D341Med (cell line): Measurements from ENCODE around the gene XYLT1.

Experiments used
- DNase-seq: peaks from one replicate; pipeline ENCODE4 v3.0.0; 2012; ENCODE audit warnings: low spot score

The XYLT1 gene

GRCh38 chr16:17144431-17144830 lies 326.3 kb downstream of the XYLT1 start:
- no peak for DNase-seq

GRCh38 chr16:17143546-17144419 lies 327.0 kb downstream of the XYLT1 start:
- no peak for DNase-seq

GRCh38 chr16:17138801-17139200 lies 332.0 kb downstream of the XYLT1 start:
- DNase-seq: no peak

GRCh38 chr16:17135439-17135838 lies 335.3 kb downstream of the XYLT1 start:
- no peak for DNase-seq

GRCh38 chr16:17134586-17134985 lies 336.2 kb downstream of the XYLT1 start:
- DNase-seq: no peak

- DNase-seq: no peak
Observed at GRCh38 chr16:17133851-17134250, 336.9 kb downstream of the XYLT1 start.

GRCh38 chr16:17131351-17131750 lies 339.4 kb downstream of the XYLT1 start:
- no peak for DNase-seq

GRCh38 chr16:17130733-17131132 lies 340.0 kb downstream of the XYLT1 start:
- DNase-seq: no peak

GRCh38 chr16:17129971-17130370 lies 340.8 kb downstream of the XYLT1 start:
- no peak for DNase-seq

- DNase-seq: no peak
Observed at GRCh38 chr16:17128791-17129190, 342.0 kb downstream of the XYLT1 start.

- no peak for DNase-seq
Observed at GRCh38 chr16:17126156-17126555, 344.6 kb downstream of the XYLT1 start.

GRCh38 chr16:17125671-17126070 lies 345.1 kb downstream of the XYLT1 start:
- DNase-seq: no peak

- no peak for DNase-seq
Observed at GRCh38 chr16:17117906-17118577, 352.7 kb downstream of the XYLT1 start.

- no peak for DNase-seq
Observed at GRCh38 chr16:17116595-17117322, 354.0 kb downstream of the XYLT1 start.

GRCh38 chr16:17109413-17109812 lies 361.3 kb downstream of the XYLT1 start:
- DNase-seq: no peak

GRCh38 chr16:17108596-17108995 lies 362.2 kb downstream of the XYLT1 start:
- DNase-seq: no peak

- no peak for DNase-seq
Observed at GRCh38 chr16:17107450-17107849, 363.3 kb downstream of the XYLT1 start.

- DNase-seq: no peak
Observed at GRCh38 chr16:17106243-17106791, 364.4 kb downstream of the XYLT1 start.

GRCh38 chr16:17105239-17105797 lies 365.4 kb downstream of the XYLT1 start:
- no peak for DNase-seq

GRCh38 chr16:17104654-17105053 lies 366.1 kb downstream of the XYLT1 start:
- DNase-seq: no peak

- no peak for DNase-seq
Observed at GRCh38 chr16:17103216-17103615, 367.5 kb downstream of the XYLT1 start.

GRCh38 chr16:17101646-17102045 lies 369.1 kb downstream of the XYLT1 start:
- DNase-seq: no peak
